HCT116 (cell line): ENCODE data around the gene RNF182. TPM values are rescaled to one million over a fixed set of nuclear protein-coding genes. Genes with fewer than 3 reads are reported as not detected.

ENCODE experiments used
- ATAC-seq: fragments of 200-7000 bp; cut with Tn5 transposase; 2 replicates; pipeline ENCODE4 v1.9.1; 2020; ENCODE audit warnings: mild to moderate bottlenecking, moderate library complexity
- BruUV-seq: library from RNA; stranded (reverse); fragments of 400-500 nt; replicated peaks from 2 replicates; lab custom pipeline; 2021; lab: Mats Ljungman, UMichigan
- CTCF ChIA-PET: fragments of 300-600 bp; sonication (Branson Sonifier 250); formaldehyde crosslinking; loops from one replicate; lab custom pipeline; 2021; ENCODE audit warnings: antibody characterized with exemption; lab: Charles Lee
- POLR2A ChIA-PET: fragments of 300-600, 350-600 bp; sonication (Branson Sonifier 250); formaldehyde crosslinking; loops from one replicate; lab custom pipeline; 2021; ENCODE audit warnings: antibody characterized with exemption; lab: Charles Lee
- RAD21 ChIA-PET, 2 experiments: fragments of 300-600 bp; sonication (Branson Sonifier 250); formaldehyde crosslinking; loops; one replicate each; lab custom pipeline; 2023; ENCODE audit warnings: low total read pairs in 2 of 2; ENCODE audit not compliant: uncharacterized antibody in 2 of 2, unreplicated experiment in 2 of 2, low non-redundant PET in 1 of 2; lab: Charles Lee
- DNase-seq: peaks from one replicate; pipeline ENCODE4 v3.0.0-alpha.2; 2010; ENCODE audit warnings: low read depth, low spot score
- H2AFZ ChIP-seq: fragments of 200-600 bp; shearing (Covaris generic), sonication (generic); 2 replicates; pipeline ENCODE4 v1.6.1; 2017; ENCODE audit warnings: low read depth, mixed run types, mixed read lengths, antibody characterized with exemption, low read length; ENCODE audit not compliant: poor library complexity, severe bottlenecking
- H3K27ac ChIP-seq: 2 replicates; pipeline ENCODE4 v1.5.1; 2012; ENCODE audit warnings: low read depth, low read length
- H3K27me3 ChIP-seq: fragments of 200-600 bp; sonication (generic); 2 replicates; pipeline ENCODE4 v1.6.1; 2016; ENCODE audit warnings: mixed run types, low read length, mixed read lengths; ENCODE audit not compliant: insufficient read depth
- H3K36me3 ChIP-seq, 2 experiments: fragments of 200-500 bp in 1 of 2; fragments of 200-600 bp in 1 of 2; sonication (Bioruptor generic) in 1 of 2; sonication (generic) in 1 of 2; 2 replicates each; pipeline versions ENCODE4 v1.5.1 to v1.6.1; 2014 to 2016; ENCODE audit warnings: low read length in 2 of 2, inconsistent platforms in 1 of 2, mixed read lengths in 1 of 2, mixed run types in 1 of 2; ENCODE audit not compliant: insufficient read depth in 2 of 2, control insufficient read depth in 1 of 2
- H3K4me1 ChIP-seq, 2 experiments: fragments of 200-600 bp in 1 of 2; sonication (generic) in 1 of 2; 2 replicates each; pipeline versions ENCODE4 v1.5.1 to v1.6.1; 2012 to 2017; ENCODE audit warnings: low read length in 2 of 2, inconsistent platforms in 1 of 2, mild to moderate bottlenecking in 1 of 2, mixed read lengths in 1 of 2, mixed run types in 1 of 2, moderate library complexity in 1 of 2; ENCODE audit not compliant: insufficient read depth in 2 of 2, control insufficient read depth in 1 of 2
- H3K4me2 ChIP-seq: fragments of 200-600 bp; sonication (generic); 2 replicates; pipeline ENCODE4 v1.6.1; 2017; ENCODE audit warnings: mixed run types, low read length, mixed read lengths
- H3K4me3 ChIP-seq, 2 experiments: fragments of 200-600 bp in 1 of 2; sonication (generic) in 1 of 2; replicated peaks in 1 of 2; 2 replicates each; pipeline ENCODE4 v1.5.1; 2011 to 2016; ENCODE audit warnings: low read length in 2 of 2, control low read depth in 1 of 2, low read depth in 1 of 2, mild to moderate bottlenecking in 1 of 2, mixed read lengths in 1 of 2, mixed run types in 1 of 2
- H3K79me2 ChIP-seq: fragments of 200-600 bp; sonication (generic); 2 replicates; pipeline ENCODE4 v1.6.1; 2017; ENCODE audit warnings: mild to moderate bottlenecking, mixed run types, low read length, moderate library complexity, mixed read lengths; ENCODE audit not compliant: insufficient read depth
- H3K9ac ChIP-seq: fragments of 200-600 bp; sonication (generic); 2 replicates; pipeline ENCODE4 v1.6.1; 2016; ENCODE audit warnings: low read length, mixed read lengths
- H3K9me2 ChIP-seq: fragments of 200-600 bp; sonication (generic), shearing (Covaris generic); 2 replicates; pipeline ENCODE4 v1.6.1; 2017; ENCODE audit warnings: mixed run types, mild to moderate bottlenecking, moderate library complexity; ENCODE audit not compliant: insufficient read depth
- H3K9me3 ChIP-seq, 2 experiments: fragments of 200-500 bp in 1 of 2; fragments of 200-600 bp in 1 of 2; sonication (Bioruptor generic) in 1 of 2; sonication (generic) in 1 of 2; 2 replicates each; pipeline ENCODE4 v1.6.1; 2014 to 2017; ENCODE audit warnings: low read length in 2 of 2, mixed read lengths in 2 of 2, inconsistent platforms in 1 of 2, low read depth in 1 of 2, mild to moderate bottlenecking in 1 of 2, mixed run types in 1 of 2, moderate library complexity in 1 of 2; ENCODE audit not compliant: control insufficient read depth in 1 of 2, insufficient read depth in 1 of 2
- H4K20me1 ChIP-seq: fragments of 200-600 bp; sonication (generic), shearing (Covaris generic); 2 replicates; pipeline ENCODE4 v1.6.1; 2017; ENCODE audit warnings: mixed run types, mild to moderate bottlenecking, moderate library complexity; ENCODE audit not compliant: insufficient read depth
- CBX3 ChIP-seq: IDR thresholded peaks from 2 replicates; pipeline ENCODE4 v1.6.1; 2012; ENCODE audit warnings: low read depth
- ELF1 ChIP-seq: IDR thresholded peaks from 2 replicates; pipeline ENCODE4 v1.6.1; 2012; ENCODE audit warnings: low read depth, borderline replicate concordance
- EZH2 ChIP-seq: fragments of 200-600 bp; sonication (generic); IDR thresholded peaks from 2 replicates; pipeline ENCODE4 v1.6.1; 2017; ENCODE audit warnings: antibody characterized with exemption, mixed run types
- FOSL1 ChIP-seq: IDR thresholded peaks from 2 replicates; pipeline ENCODE4 v1.6.1; 2012; ENCODE audit warnings: low read depth
- MAX ChIP-seq: IDR thresholded peaks from 2 replicates; pipeline ENCODE4 v1.6.1; 2012
- SP1 ChIP-seq: IDR thresholded peaks from 2 replicates; pipeline ENCODE4 v1.6.1; 2012; ENCODE audit warnings: low read depth
- intact Hi-C: fragments of 100-400 bp; cut with micrococcal nuclease; formaldehyde crosslinking; loops from 2 replicates; pipeline ENCODE4 v1.10.0; 2022
- total RNA-seq: library from RNA; stranded (reverse); gene quantifications from one replicate; pipeline ENCODE4 v1.2.1, GENCODE V29; 2021; ENCODE audit not compliant: unreplicated experiment

Gene RNF182
- total RNA-seq, 1 experiment from 2014 or later: 6.5 TPM

GRCh38 chr6:13941902-13942301 lies 17.1 kb downstream of the RNF182 start:
- CTCF ChIA-PET: no interaction called here
- POLR2A ChIA-PET: no interaction called here
- RAD21 ChIA-PET: no interaction called here
- DNase-seq (no peak), ATAC-seq (no peak)
- Histone ChIP-seq H3K9me2 (no peaks in the 10 kb centered on the region), H3K9ac (no peak overlapping the region), H2AFZ (no peak overlapping the region), H3K4me3 (no peak overlapping the region), H3K27ac (no peak overlapping the region), H3K4me1 (no peaks in the 10 kb centered on the region), H3K27me3 (no peaks in the 10 kb centered on the region), H4K20me1 (no peaks in the 10 kb centered on the region), H3K36me3 (no peaks in the 10 kb centered on the region), H3K4me2 (no peak overlapping the region), H3K79me2 (no peaks in the 10 kb centered on the region), H3K9me3 (peaks cover 3 to 8% of the 10 kb centered on the region in 2 experiments; a peak in 1 of 4 replicates)
- intact Hi-C loops: no loop called here
- BruUV-seq: no TSS peak
- no peak for TF ChIP-seq MAX
- no peak for TF ChIP-seq FOSL1
- no peak for TF ChIP-seq ELF1
- TF ChIP-seq EZH2: no peak
- TF ChIP-seq CBX3: peak; percentile 81; the same call in 1 of the 2 replicates

- H3K4me2 ChIP-seq: no peak overlapping the region
- RAD21 ChIA-PET: no interaction called here
- no peak overlapping the region for H3K4me3 ChIP-seq
- H3K9me2 ChIP-seq: no peaks in the 10 kb centered on the region
- peaks cover 3 to 8% of the 10 kb centered on the region in 2 experiments; a peak in 1 of 4 replicates for H3K9me3 ChIP-seq
- intact Hi-C loops: no loop called here
- H3K4me1 ChIP-seq: no peaks in the 10 kb centered on the region
- no peaks in the 10 kb centered on the region for H3K79me2 ChIP-seq
- no peaks in the 10 kb centered on the region for H3K36me3 ChIP-seq
- no peak for TF ChIP-seq FOSL1
- TF ChIP-seq SP1: no peak
- no peak for TF ChIP-seq MAX
- TF ChIP-seq, all 23 proteins: peak for 0
- ATAC-seq (no peak), DNase-seq (no peak)
- H3K27ac ChIP-seq: no peak overlapping the region
- no peak overlapping the region for H2AFZ ChIP-seq
- no peak overlapping the region for H3K9ac ChIP-seq
- POLR2A ChIA-PET: no interaction called here
- H4K20me1 ChIP-seq: no peaks in the 10 kb centered on the region
- BruUV-seq: no TSS peak
- H3K27me3 ChIP-seq: no peaks in the 10 kb centered on the region
- CTCF ChIA-PET: no interaction called here
These were observed 19.2 kb downstream of the RNF182 start for GRCh38 chr6:13943943-13944342.
